Measurements from ENCODE around the gene SMAD3.

SMAD3 gene

GRCh38 chr15:67106764-67107013, 41.3 kb downstream of the SMAD3 start:
- DNase-seq, result no peak
- TF ChIP-seq POLR2A (IDR thresholded peaks at IDR 0.05; ENCODE audit: low read length), result no peak
- no peak for TF ChIP-seq GATA1 (IDR thresholded peaks at IDR 0.05; ENCODE audit: low read depth, low read length)

GRCh38 chr15:67107014-67107812, 41.8 kb downstream of the SMAD3 start:
- TF ChIP-seq POLR2A (IDR thresholded peaks at IDR 0.05; ENCODE audit: low read length) (no peak), GATA1 (IDR thresholded peaks at IDR 0.05; ENCODE audit: low read depth, low read length) (no peak)
- DNase-seq, result no peak

DNA sequence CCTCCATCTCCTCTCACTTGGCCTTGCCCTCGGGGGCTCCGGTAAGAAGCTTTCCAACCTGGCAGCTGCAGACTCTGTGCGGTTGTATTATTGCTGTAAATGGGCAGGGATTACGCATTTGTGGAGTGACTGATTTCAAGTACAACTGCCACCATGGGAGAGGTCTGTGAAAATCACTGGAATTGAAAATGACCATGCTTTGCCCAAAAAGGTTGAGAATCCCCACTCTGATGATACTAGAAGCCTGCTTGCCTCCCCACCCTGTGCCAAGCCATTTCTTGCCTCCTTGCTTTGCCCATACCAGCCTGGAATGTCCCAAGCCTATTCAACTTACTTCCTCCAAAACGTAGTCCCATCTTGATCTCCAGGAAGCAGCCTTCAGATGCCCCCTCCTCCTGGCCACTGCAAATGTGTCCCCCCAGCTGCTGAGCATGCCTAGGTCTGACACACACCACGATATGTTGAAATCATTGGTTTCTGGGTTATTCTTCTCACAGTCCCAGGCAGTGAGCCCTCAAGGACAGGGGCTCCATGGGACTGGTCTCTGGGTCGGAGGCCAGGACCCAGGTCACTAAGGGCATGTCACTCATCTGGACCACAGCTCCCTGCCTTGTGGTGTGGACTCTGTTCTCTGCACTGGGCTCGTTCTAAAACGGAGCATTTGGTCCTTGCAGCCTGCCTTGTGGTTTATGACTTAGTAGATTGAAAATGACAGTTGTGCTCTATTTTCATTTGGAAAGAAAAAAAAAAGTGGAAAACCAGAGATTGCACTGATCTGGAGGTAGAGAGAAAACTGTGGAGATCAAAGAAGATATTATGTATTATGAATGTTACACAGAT, 42.9 kb downstream of the SMAD3 start:
- TF ChIP-seq GATA1 (IDR thresholded peaks at IDR 0.05; ENCODE audit: low read depth, low read length), result no peak
- no peak for TF ChIP-seq POLR2A (IDR thresholded peaks at IDR 0.05; ENCODE audit: low read length)
- DNase-seq, result no peak

- TF ChIP-seq GATA1 (IDR thresholded peaks at IDR 0.05; ENCODE audit: low read depth, low read length) (no peak), POLR2A (IDR thresholded peaks at IDR 0.05; ENCODE audit: low read length) (no peak)
- no peak for DNase-seq
Observed at GRCh38 chr15:67109141-67110034, 44.0 kb downstream of the SMAD3 start.

GRCh38 chr15:67110361-67110781, 45.0 kb downstream of the SMAD3 start:
- no peak for DNase-seq

DNA sequence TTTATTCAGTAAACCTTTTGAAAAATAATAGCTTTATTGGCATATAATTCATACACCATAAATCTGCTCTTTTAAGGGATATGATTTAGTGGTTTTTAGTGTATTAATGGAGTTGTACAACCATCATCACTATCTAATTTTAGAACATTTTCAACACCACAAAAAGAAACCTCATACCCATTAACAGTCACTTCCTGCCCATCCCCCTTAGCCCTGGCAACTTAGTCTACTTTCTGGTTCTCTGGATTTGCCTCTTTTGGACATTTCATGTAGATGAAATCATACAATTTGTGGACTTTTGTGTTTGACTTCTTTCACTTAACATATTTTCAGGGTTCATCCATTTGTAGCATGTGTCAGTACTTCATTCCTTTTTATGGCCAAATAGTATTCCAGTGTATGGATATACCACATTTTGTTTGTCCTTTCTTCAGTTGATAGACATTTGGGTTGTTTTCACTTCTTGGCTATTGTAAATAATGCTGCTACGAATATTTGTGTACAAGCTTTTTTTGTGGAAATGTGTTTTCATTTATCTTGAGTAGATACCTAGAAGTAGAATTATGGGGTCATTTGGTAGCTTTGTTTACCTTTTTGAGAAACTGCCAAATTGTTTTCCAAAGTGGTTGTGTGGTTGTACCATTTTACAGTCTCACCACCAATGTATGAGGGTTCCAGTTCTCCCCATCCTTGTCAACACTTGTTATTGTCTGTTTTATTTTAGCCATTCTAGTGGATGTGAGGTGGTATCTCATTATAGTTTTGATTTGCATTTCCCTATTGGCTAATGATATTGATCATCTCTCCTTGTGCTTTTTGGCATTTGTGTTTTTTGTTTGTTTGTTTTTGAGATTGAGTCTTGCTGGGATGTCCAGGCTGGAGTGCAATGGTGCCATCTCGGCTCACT, 45.8 kb downstream of the SMAD3 start:
- DNase-seq, result no peak
- TF ChIP-seq POLR2A (IDR thresholded peaks at IDR 0.05; ENCODE audit: low read length) (no peak), GATA1 (IDR thresholded peaks at IDR 0.05; ENCODE audit: low read depth, low read length) (no peak)

More at GRCh38 chr15:67110361-67110781, 45.0 kb downstream of the SMAD3 start:
- no peak for TF ChIP-seq GATA1 (IDR thresholded peaks at IDR 0.05; ENCODE audit: low read depth, low read length)
- no peak for TF ChIP-seq POLR2A (IDR thresholded peaks at IDR 0.05; ENCODE audit: low read length)

- DNase-seq, result no peak
- TF ChIP-seq POLR2A (IDR thresholded peaks at IDR 0.05; ENCODE audit: low read length) (no peak), GATA1 (IDR thresholded peaks at IDR 0.05; ENCODE audit: low read depth, low read length) (no peak)
Observed at GRCh38 chr15:67114046-67114445, 48.6 kb downstream of the SMAD3 start.

GRCh38 chr15:67114846-67115585, 49.6 kb downstream of the SMAD3 start:
- DNase-seq, result no peak
- TF ChIP-seq POLR2A (IDR thresholded peaks at IDR 0.05; ENCODE audit: low read length) (no peak), GATA1 (IDR thresholded peaks at IDR 0.05; ENCODE audit: low read depth, low read length) (no peak)

- TF ChIP-seq GATA1 (IDR thresholded peaks at IDR 0.05; ENCODE audit: low read depth, low read length), result no peak
- no peak for TF ChIP-seq POLR2A (IDR thresholded peaks at IDR 0.05; ENCODE audit: low read length)
Observed at GRCh38 chr15:67115586-67115969, 50.2 kb downstream of the SMAD3 start.

GRCh38 chr15:67116742-67117141, 51.3 kb downstream of the SMAD3 start:
- no peak for DNase-seq
- TF ChIP-seq POLR2A (IDR thresholded peaks at IDR 0.05; ENCODE audit: low read length), result no peak
- TF ChIP-seq GATA1 (IDR thresholded peaks at IDR 0.05; ENCODE audit: low read depth, low read length), result no peak

More at GRCh38 chr15:67115586-67115969, 50.2 kb downstream of the SMAD3 start:
- DNase-seq, result no peak

- no peak for DNase-seq
- TF ChIP-seq GATA1 (IDR thresholded peaks at IDR 0.05; ENCODE audit: low read depth, low read length) (no peak), POLR2A (IDR thresholded peaks at IDR 0.05; ENCODE audit: low read length) (no peak)
Observed at GRCh38 chr15:67117370-67117769, 52.0 kb downstream of the SMAD3 start.

GRCh38 chr15:67118808-67119207, 53.4 kb downstream of the SMAD3 start:
- TF ChIP-seq POLR2A (IDR thresholded peaks at IDR 0.05; ENCODE audit: low read length) (no peak), GATA1 (IDR thresholded peaks at IDR 0.05; ENCODE audit: low read depth, low read length) (no peak)
- no peak for DNase-seq

Measured in erythroblast (primary cell).